ENCODE data around the gene EIPR1.

- no peak for TF ChIP-seq CTCF (IDR thresholded peaks at IDR 0.05)
- no peak for TF ChIP-seq ZBTB21 (CRISPR knock-in tag; IDR thresholded peaks at IDR 0.05; ENCODE audit: borderline replicate concordance)
- TF ChIP-seq NR2C2 (CRISPR knock-in tag; IDR thresholded peaks at IDR 0.05): no peak
- TF ChIP-seq CBFB (CRISPR knock-in tag; IDR thresholded peaks at IDR 0.05; ENCODE audit: low read depth): no peak
- no peak for TF ChIP-seq TEAD4 (CRISPR knock-in tag; IDR thresholded peaks at IDR 0.05)
- TF ChIP-seq FOXK1 (CRISPR knock-in tag; IDR thresholded peaks at IDR 0.05): no peak
Observed at GRCh38 chr2:3341336-3341735, 36.3 kb downstream of the EIPR1 start.
